Glomerular endothelial cell (primary cell): ENCODE measurements around the gene LRRC37A. TPM values are rescaled to one million over a fixed set of nuclear protein-coding genes. Genes with fewer than 3 reads are reported as not detected.
"Not testable (repeated sequence)": the region's sequence is repeated elsewhere in the genome, so short reads cannot be mapped to it uniquely, and the experiment has no call there.

Experiments
- DNase-seq: peaks from one replicate; pipeline ENCODE4 v3.0.0-alpha.2; 2011; ENCODE audit warnings: low read depth, low spot score; ENCODE audit errors: extremely low read depth
- total RNA-seq: library from RNA; depleted of rRNA; stranded (reverse); fragments of >200 nt; gene quantifications from 2 replicates; pipeline ENCODE4 v1.2.3, GENCODE V29; 2015

LRRC37A gene
- total RNA-seq, 1 donor from 2014 or later: 1.3 TPM

DNA sequence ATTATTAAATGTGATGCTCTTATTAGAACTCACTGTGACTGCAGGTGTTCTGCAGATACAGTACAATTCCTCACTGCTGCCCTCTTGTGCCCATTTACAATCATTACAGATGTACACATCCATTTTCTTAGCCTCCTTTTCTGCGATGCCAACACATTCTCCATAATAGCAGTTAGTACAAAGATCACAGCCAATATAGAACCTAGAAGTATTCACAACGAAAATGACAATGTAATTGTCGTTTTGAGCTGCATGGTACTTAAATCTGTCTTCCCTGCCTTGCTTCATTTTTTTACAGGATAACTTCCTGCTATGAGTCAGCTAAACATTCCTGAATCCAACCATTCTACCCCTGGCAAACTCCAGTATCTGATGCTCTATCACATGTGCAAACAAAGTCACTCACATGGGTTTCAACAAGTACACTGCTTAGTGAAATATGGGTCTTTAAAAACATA is 8.1 kb upstream of the LRRC37A start:
- not testable (repeated sequence) for DNase-seq

DNA sequence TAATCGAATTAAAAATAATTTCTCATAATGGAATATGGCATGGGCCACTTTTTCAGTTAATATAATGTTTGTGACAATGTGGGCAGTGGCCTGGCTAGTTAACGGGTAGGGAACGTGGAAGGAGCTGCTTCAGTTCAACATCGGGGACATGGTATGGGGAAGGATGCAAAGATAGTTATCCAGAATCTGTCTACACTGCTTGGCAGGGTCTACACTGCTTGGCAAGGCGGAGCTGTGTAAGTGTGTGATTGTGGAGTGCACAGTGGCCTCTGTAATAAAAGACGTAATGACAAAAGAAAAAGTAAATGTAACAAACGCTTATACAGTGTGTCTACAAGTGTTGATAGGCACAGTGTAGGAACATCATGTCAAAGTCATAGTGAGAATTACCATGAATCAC is 7.3 kb upstream of the LRRC37A start:
- not testable (repeated sequence) for DNase-seq

DNA sequence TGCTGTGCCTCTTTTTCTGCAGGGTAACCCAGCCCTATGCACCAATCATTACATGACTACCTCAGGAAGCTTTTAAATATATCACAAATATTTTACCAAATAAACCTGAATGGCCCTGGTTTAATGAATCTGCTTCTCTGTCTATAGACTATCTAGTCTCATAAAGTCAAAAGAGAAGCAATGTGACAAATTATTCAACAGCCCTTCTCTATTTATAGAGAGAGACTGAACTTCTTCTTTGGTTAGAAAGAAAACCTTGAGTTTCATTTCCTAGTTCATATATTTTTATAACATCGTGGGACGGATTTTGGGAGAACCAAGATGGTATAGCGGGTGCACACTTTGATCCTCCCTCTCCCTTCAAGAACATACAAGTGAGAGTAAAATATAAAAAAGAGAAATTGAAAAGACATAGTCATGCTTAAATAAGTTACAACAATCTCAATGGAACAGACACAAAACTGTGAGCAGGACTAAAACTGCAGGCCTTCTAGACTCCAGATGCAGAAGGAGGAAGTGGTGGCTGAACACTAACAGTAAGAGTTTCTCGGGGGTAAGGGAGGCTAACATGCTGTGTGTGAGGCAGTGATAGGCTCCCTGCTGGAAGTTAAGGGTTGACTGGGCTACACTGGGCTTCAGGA is 3.9 kb upstream of the LRRC37A start:
- DNase-seq: not testable (repeated sequence)

DNA sequence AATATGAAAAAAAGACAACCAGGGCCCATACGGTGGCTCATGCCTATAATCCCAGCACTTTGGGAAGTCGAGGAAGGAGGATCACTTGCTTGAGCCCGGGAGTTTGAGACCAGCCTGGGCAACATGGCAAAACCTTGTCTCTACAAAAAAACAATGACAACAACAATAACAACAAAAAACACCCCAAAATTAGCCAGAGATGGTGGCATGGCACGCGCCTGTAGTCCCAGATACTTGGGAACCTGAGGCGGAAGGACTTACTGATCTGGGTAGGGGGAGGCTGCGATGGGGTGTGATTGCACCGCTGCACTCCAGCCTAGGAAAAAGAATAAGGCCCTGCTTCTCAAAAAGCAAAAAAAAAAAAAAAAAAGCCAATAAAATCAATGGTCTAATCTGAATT is 3.3 kb upstream of the LRRC37A start:
- DNase-seq: not testable (repeated sequence)

DNA sequence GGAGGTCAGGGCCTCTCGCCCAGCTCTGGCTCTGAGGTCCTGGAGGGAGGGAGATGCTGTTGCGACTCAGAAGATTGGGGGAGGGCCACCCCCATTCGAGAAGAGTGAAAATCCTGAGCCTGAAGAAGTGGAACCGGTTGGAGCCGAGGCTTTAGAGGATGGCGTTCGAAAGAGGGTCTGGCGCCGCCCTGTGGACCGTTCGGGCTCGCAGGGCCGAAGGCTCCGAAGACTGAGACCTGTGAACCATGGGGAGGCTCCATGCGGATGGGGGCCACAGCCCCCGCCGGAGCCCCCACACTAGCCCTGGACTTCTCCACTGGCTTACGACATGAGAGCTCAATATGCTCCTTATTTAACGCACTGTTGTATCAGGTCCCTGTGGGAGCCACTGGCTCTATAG is 46.3 kb downstream of the LRRC37A start:
- not testable (repeated sequence) for DNase-seq

DNA sequence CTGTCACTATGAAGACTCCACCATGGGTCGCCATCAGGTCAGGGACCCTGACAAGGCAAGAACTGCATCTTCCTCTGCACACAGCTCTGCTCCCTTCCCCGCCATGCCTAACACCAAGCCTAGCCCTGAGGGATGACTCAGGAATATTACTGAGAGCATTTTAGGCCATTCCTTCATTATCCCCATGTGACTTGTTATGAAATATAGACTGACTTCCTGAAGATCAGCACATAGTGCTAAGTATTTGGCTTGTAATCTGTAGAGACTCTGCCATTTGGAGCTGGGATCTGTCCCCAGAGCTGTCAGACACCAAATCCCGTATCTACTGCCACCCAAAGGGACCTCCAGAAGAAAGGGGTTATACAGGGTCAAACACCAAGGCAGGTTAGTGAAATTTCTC is 47.2 kb downstream of the LRRC37A start:
- DNase-seq: not testable (repeated sequence)

- DNase-seq: not testable (repeated sequence)
Observed at GRCh38 chr17:46348345-46348744, 53.4 kb downstream of the LRRC37A start.

- not testable (repeated sequence) for DNase-seq
Observed at GRCh38 chr17:46349060-46349459, 54.1 kb downstream of the LRRC37A start.

DNA sequence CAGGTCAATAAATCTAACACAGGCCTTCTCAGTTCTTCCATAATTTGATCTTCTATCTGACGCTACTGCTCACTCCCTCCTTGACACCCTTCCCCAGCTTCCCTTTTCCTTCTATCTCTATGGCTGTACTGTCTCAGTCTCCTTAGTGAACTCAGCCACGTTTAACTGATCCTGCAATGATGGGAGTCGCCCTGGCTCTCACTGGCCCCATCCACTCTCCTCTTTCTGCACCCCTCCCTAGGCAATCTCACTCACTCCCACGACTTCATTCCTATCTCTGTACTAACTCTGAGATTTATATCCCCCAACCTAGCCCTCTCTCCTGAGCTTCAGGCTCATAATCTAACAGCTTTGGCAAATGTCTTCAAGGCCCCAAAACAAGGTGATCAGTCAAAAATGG is 58.9 kb downstream of the LRRC37A start:
- not testable (repeated sequence) for DNase-seq

GRCh38 chr17:46361145-46361735 is 66.3 kb downstream of the LRRC37A start:
- not testable (repeated sequence) for DNase-seq

- DNase-seq: not testable (repeated sequence)
Observed at GRCh38 chr17:46361755-46362154, 66.8 kb downstream of the LRRC37A start, which contains the start of gene ARL17B. ARL17B (minus strand) TSS chr17:46361766; CDS start chr17:46358397, 3,369 bp downstream.

DNA sequence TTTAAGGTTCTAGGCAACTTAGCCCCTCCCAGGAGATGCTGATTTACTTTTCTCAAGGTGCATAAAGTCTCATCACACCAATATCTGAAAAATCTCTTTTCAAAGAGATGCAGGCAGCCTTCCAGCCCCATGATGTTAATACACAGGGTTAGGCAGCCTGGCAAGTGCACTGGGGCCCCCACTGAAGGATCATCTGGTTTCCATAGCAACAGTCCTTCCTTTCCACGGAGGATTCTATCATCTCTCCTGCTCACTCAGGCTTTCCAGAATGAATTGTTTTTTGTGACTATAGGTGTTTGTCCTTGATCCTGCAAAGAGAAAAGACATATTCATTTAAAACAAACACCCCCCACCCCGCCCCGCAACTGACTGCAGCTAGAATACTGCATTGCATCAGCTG is 72.6 kb downstream of the LRRC37A start:
- DNase-seq: not testable (repeated sequence)

DNA sequence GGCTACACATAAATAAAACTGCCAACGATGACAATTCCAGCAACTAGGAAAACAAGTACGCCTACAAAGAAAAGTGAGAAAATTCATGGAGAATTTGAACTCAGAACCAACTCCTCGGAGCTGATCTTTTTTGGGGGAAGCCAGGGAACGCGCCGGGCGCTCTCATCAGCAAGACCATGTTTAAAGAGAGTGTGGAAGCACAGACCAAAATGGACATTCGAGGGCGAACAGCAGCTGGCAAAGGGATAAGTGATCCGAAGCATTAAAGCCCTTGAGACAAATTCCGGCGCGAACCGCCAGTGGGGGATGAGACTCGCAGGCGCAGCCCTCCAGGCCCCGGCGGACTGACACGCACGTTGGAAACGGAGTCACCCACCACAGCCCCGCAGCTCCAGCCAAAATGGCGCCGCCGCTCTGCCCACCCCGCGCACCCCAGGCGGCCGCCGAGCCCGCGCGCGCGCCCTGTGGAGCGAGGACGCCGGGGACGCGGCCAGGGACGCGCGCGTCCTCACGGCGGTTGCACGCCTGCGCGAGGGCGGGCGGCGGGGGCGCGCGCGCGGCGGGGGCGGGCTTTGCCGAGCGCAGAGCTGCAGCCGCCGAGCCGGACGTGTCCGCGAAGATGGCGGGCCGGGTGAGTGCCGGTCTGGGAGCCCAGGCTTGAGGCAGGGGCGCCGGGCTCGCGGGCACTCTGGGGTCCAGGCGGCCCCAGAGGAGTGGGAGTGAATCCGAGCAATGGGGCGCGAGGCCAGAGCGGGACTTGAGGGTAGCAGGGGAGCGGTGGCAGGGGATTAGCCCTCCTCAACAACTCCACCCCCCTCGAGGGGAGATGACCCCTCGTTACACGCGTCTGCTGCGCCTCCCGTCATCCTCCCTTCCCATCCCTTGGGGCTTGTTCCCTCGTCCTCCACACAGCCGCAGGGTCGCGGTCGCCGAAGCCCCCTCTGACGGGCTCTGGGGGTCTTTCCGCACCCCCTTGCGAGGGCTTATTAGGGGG is 77.6 kb downstream of the LRRC37A start:
- not testable (repeated sequence) for DNase-seq

DNA sequence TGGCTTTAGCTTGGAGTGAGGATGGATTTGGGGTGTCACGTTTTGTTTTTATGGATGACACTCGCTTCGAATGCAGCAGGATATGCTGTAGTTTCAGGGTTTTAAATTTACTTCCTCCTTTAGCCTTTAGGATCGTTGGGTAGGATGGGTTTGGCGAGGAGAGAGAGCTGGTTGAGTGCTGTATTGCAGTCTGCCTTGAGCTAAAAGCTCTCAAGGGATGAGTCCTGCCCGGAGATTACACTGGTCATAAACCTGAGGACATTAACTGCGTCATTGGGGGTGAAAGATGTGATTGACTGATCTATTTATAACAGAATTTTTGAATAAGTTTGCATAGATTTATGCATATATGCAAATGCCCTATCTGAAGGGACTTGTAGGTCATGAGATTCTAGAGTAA is 78.5 kb downstream of the LRRC37A start:
- not testable (repeated sequence) for DNase-seq

GRCh38 chr17:46383118-46383517 is 88.2 kb downstream of the LRRC37A start:
- DNase-seq: not testable (repeated sequence)

DNA sequence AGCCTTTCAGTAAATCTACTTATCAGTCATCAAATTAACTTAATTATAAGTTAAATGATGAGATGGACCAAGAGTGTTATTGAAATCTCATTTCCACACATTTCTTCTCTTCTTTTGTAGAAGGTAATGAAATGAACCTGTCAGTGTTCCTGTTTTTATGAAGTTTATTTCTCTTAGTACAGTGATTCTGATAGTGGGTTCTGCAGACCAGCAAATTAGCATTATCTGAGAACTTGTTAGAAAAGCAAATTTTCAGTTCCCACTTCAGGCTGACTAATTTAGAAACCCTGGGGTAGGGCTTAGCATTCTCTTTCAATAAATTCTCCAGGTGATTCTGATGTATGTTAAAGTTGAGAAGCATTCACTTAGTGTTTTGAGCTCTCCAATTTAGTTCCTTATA is 90.6 kb downstream of the LRRC37A start:
- not testable (repeated sequence) for DNase-seq

Other genes with a start within 250 kb of the LRRC37A start
- gene KANSL1, start 101.7 kb upstream of the LRRC37A start, total RNA-seq: 36.2 and 60.2 TPM in 2 replicates
- gene ARL17B, start 66.6 kb downstream of the LRRC37A start, total RNA-seq: 6.0 and 17.8 TPM in 2 replicates
- gene LRRC37A2, start 217.3 kb downstream of the LRRC37A start, total RNA-seq: 1.7 and 4.8 TPM in 2 replicates